Stimulated activated CD4-positive, alpha-beta T cell treated with anti-CD3 and anti-CD28 coated beads, Interleukin-12 subunit alpha, Interleukin-12 subunit beta, amount 100 ng/mL, for 24 hours (primary cell): ENCODE data around the gene PYGL.
"Not testable (repeated sequence)": the region's sequence is repeated elsewhere in the genome, so short reads cannot be mapped to it uniquely, and the experiment has no call there.

Experiments
- DNase-seq, 2 experiments: peaks; one replicate each; pipeline ENCODE4 v3.0.0-alpha.2; 2020; ENCODE audit warnings: low read depth in 2 of 2

The PYGL gene

GRCh38 chr14:50943943-50944646, at the start of gene PYGL:
Gene PYGL, minus strand, starts transcription at chr14:50944483. Its CDS starts 80 bp downstream, at chr14:50944403.
- peak in 1 of 2 experiments; percentile 29 for DNase-seq

- DNase-seq, result no peak
Measured at GRCh38 chr14:50985859-50986331, 41.6 kb upstream of the PYGL start.

GRCh38 chr14:50985124-50985858, 41.0 kb upstream of the PYGL start:
- no peak for DNase-seq

GRCh38 chr14:50984036-50984710, 39.9 kb upstream of the PYGL start:
- DNase-seq, result no peak

DNA sequence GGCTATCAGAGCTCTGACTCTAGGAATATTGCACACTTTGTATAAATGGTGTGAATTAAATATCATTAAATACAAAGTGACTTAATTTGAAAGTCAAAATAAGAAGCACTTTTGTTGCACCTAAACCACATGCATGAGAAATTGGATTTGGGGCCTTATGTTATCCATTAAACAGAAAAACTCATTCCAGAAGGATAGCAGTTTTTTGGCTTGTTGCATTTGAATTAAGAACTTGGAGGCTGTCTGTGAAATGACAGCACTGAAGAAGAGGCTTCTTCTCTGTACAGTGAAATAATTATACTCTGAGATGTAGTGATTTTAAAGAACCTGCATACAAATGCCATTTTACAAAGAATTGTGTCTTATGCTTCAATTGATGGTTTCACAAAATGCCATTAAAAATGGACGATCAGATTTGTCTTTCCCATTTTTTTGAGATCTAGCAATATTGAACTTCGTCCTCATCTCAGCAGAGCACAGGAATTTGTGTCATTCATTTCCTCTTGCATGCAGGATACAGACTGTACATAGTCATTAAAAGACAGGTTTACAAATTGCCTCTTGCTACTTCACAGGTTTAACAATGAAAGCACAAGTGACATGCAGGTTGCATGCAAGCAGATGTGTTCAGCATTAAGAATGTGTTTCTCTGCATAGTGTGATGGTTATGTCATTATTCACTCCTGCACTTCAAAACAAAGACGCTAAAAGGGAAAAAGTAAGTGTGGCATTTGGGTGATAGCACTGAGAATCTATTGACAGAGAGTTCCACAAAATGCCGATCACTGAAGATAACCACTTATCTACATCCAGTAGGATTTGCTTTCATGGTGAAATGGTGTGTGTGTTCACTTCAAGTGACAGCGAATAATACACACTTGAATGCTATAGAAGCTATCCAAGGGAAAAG, 35.9 kb upstream of the PYGL start:
- DNase-seq, result no peak

- DNase-seq, result no peak
Measured at GRCh38 chr14:50978888-50979287, 34.6 kb upstream of the PYGL start.

DNA sequence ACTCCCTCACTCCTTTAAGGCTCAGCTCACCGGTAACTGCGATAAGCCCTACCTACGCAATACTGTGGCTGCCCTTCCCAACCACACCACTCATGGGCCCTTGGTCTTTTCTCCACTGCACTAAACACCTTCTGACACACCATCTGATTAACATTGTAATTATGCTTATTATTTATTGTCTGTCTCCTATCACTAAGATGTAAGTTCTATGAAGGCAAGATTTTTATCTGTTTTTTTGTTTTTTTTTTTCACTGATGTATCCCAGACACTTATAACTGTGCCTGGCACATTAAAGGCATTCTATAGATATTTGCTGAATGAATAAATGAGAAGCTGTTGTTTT, 34.2 kb upstream of the PYGL start:
- no peak for DNase-seq

GRCh38 chr14:50977863-50978528, 33.7 kb upstream of the PYGL start:
- DNase-seq, result no peak

DNA sequence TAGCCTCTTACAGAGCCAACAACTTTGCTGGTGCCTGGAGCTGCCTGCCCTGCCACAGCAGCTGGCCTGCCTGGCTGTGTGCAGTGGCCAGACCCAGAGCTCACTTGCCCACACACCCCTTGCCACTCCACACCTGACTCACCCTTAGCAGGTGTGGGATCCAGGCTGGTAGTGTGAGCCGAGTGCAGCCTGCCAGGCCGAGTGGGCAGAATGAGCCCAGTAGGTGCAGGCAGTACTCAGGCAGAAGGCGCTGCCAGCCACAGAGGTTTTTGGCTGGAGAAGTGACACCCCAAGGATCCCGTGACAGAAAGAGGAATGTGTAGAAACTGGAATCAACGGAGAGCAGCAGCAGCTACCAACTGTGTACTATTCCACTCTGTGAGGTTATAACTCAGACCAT, 29.8 kb upstream of the PYGL start:
- no peak for DNase-seq

DNA sequence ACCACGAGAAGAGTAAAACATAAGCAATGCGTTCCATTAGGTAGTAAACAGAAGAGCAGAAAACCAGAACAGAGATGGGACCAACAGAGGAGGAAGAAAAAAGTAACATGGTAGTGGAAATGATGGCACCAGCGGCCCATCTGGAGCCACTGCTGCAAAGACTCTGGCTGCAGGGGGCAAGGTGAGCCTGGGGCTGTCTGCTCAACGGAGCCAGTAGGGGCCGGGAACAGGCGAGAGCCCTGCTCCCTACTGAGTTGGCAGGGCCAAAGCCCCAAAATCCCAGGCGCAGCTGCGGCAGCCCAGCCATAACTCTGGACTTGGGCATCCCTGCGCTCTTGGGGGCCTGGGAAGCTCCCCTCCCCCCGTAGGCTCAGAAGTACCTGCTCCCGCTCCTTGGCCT, 28.5 kb upstream of the PYGL start:
- no peak for DNase-seq

DNA sequence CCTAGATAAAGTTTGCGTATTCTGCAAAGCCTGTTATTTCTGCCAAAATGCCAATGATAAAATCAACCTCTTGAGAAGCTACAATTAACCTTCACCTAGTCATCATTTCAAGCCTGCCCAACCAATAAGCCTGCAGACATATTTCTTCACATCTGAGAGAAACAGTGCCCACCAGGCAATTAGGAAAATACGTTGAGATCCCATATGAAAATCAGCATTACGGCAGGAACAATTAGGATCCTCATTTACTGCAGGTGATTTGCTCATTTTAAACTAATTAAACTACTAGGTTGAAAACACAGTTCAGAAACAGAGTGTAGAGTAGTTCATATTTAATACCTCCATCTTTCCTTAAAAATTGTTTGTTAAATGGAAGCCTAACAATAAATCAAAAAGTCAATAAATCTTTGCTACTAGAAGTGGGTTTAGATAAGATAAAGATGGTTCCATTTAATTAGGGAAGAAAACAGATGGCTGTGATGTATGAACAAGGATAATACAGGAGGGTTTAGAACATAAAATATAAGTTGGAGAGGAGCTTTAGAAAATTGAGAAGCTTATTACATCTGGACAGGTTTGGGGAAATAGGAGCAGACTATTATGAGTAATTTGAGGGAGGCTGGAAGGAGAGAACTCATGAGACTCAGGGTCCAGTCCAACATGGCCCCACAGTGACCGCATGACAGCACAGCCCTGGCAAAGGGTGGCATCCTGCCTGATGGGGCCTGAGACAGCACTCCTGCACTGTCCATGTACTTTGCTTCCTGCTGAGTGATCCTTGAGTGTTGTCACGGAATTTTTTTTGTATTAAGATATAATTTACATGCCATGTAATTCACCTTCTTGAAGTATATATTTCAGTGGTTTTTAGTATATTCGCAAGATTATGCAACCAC, 26.9 kb upstream of the PYGL start:
- DNase-seq, result no peak

DNA sequence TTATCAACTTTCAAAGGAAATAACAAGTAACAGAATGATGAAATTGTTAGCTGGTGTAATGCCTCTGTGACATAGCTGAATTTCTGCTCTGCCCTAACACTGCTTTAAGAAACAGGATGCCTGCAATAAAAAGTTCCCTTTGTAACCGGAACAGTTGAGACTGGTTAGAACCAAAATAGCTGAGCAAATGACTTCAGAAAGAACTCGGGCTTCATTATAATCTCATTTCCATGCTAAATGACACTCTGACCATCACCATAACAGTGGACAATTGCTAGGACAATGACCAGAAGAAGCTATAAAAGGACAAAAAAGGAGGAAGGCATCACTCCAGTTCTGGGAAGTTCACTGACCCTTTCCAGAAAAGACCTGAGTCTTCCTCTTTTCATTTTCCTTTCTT, 23.5 kb upstream of the PYGL start:
- no peak for DNase-seq

GRCh38 chr14:50967103-50967502, 22.8 kb upstream of the PYGL start:
- no peak for DNase-seq

DNA sequence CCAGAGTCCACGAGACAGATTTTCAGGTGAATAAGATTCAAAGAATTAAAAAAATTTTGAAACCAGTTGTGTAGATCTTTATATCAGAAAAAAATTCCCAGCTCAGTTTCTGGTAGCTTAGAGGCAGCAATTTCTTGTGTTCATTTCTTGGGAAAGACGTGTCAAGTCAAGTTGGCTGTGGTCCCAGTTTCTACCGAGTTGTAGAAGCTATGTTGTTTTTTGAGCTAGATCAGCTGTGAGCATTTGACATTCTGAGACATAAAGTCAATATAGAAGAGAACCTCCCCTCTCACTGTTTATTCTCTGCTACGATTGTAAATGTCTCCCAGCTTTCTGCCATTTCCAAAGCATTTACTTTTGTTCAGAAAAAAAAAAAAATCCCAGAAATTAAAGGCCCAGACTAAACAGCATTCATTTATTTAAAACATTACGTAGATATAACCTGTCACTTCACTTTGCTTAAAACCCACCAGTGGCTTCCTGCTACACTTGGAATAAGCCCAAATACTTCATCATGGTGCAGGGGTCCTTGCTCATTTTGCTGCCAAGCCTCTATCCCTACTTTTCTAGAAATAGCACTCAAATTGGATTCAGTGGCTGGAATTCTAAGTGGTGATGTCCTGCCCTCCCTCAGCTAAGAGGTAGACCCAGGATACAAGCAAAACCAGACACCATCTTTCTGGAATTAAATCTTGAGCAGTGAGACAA, 20.6 kb upstream of the PYGL start:
- no peak for DNase-seq

- DNase-seq, result no peak
Measured at GRCh38 chr14:50963919-50964318, 19.6 kb upstream of the PYGL start.

- no peak for DNase-seq
Measured at GRCh38 chr14:50961605-50962221, 17.4 kb upstream of the PYGL start.

GRCh38 chr14:50957296-50957695, 13.0 kb upstream of the PYGL start:
- DNase-seq, result no peak

DNA sequence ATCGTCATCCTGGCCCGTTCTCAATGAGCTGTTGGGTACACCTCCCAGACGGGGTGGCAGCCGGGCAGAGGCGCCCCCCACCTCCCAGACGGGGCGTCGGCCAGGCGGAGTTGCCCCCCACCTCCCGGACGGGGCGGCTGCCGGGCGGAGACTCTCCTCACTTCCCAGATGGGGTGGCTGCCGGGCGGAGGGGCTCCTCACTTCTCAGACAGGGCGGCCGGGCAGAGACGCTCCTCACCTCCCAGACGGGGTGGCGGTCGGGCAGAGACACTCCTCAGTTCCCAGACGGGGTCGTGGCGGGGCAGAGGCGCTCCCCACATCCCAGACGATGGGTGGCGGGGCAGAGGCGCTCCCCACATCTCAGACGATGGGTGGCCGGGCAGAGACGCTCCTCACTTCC, 12.1 kb upstream of the PYGL start:
- DNase-seq, result not testable (repeated sequence)
